B cell (primary cell): ENCODE results near the gene LRRC10B. TPM values are rescaled to one million over a fixed set of nuclear protein-coding genes. Genes with fewer than 3 reads are reported as not detected.

Experiments
- ATAC-seq: fragments of 200-7000 bp; cut with Tn5 transposase; one replicate; pipeline ENCODE4 v1.10.0; 2021; ENCODE audit warnings: low read depth, mild to moderate bottlenecking, moderate number of reproducible peaks, moderate library complexity
- CTCF ChIA-PET: fragments of 350-600 bp; sonication (Branson Sonifier 250); formaldehyde crosslinking; loops from one replicate; lab custom pipeline; 2021; ENCODE audit warnings: antibody characterized with exemption, inconsistent platforms; lab: Charles Lee
- POLR2A ChIA-PET: fragments of 350-600 bp; sonication (Branson Sonifier 250); formaldehyde crosslinking; loops from one replicate; lab custom pipeline; 2021; ENCODE audit warnings: antibody characterized with exemption; lab: Charles Lee
- DNase-seq: peaks from one replicate; pipeline ENCODE4 v3.0.0; 2013
- H2AFZ ChIP-seq: 2 replicates; pipeline ENCODE4 v1.6.1; 2012; ENCODE audit warnings: mild to moderate bottlenecking, low read depth, low read length; ENCODE audit not compliant: insufficient read depth, poor library complexity, severe bottlenecking
- H3K27ac ChIP-seq, 2 donors: 1 replicate in 1 of 2; 2 replicates in 1 of 2; pipeline ENCODE4 v1.5.1; 2012 to 2013; ENCODE audit warnings: low read length in 2 of 2, mild to moderate bottlenecking in 2 of 2, moderate library complexity in 1 of 2
- H3K27me3 ChIP-seq, 4 experiments: fragments of 200-600 bp in 1 of 4; sonication (generic) in 1 of 4; replicated peaks in 1 of 4; 1 replicate in 2 of 4; 2 replicates in 2 of 4; pipeline versions ENCODE4 v1.6.1 to v1.7.0; 2013 to 2016; ENCODE audit warnings: low read length in 3 of 4, mild to moderate bottlenecking in 2 of 4, mixed read lengths in 1 of 4, moderate library complexity in 1 of 4; ENCODE audit not compliant: insufficient read depth in 4 of 4, control insufficient read depth in 3 of 4; ENCODE audit errors: control extremely low read depth in 1 of 4
- H3K36me3 ChIP-seq, 2 experiments: replicated peaks in 1 of 2; 1 replicate in 1 of 2; 2 replicates in 1 of 2; pipeline versions ENCODE4 v1.6.1 to v1.7.1; 2013; ENCODE audit warnings: low read length in 1 of 2; ENCODE audit not compliant: insufficient read depth in 2 of 2, control insufficient read depth in 1 of 2; ENCODE audit errors: control extremely low read depth in 1 of 2, extremely low read depth in 1 of 2
- H3K4me1 ChIP-seq, 2 donors: fragments of 200-600 bp in 1 of 2; sonication (generic) in 1 of 2; 1 replicate in 1 of 2; 2 replicates in 1 of 2; pipeline versions ENCODE4 v1.5.1 to v1.6.1; 2013 to 2017; ENCODE audit warnings: low read length in 2 of 2; ENCODE audit not compliant: control insufficient read depth in 2 of 2, insufficient read depth in 2 of 2
- H3K4me2 ChIP-seq: replicated peaks from 2 replicates; pipeline ENCODE3; 2012; ENCODE audit warnings: mild to moderate bottlenecking, low read depth, low read length; ENCODE audit not compliant: poor library complexity, severe bottlenecking
- H3K4me3 ChIP-seq, 5 experiments: fragments of 200-600 bp in 1 of 5; sonication (generic) in 1 of 5; 1 replicate in 3 of 5; 2 replicates in 2 of 5; pipeline versions ENCODE4 v1.5.1 to v1.7.0; 2011 to 2016; ENCODE audit warnings: low read length in 4 of 5, mild to moderate bottlenecking in 4 of 5, low read depth in 2 of 5, control low read depth in 1 of 5, moderate library complexity in 1 of 5; ENCODE audit not compliant: insufficient read depth in 1 of 5; ENCODE audit errors: control extremely low read depth in 1 of 5, extremely low read depth in 1 of 5
- H3K79me2 ChIP-seq: fragments of 200-600 bp; sonication (generic); one replicate; pipeline ENCODE4 v1.6.0; 2016; ENCODE audit warnings: low read length; ENCODE audit not compliant: control insufficient read depth, insufficient read depth
- H3K9ac ChIP-seq: fragments of 200-600 bp; sonication (generic); 2 replicates; pipeline ENCODE4 v1.6.1; 2017; ENCODE audit warnings: mild to moderate bottlenecking, low read length, moderate library complexity
- H3K9me3 ChIP-seq, 3 donors: one replicate each; pipeline versions ENCODE4 v1.6.1 to v1.7.1; 2013; ENCODE audit warnings: low read length in 2 of 3; ENCODE audit not compliant: control insufficient read depth in 2 of 3, insufficient read depth in 1 of 3; ENCODE audit errors: control extremely low read depth in 1 of 3
- H4K20me1 ChIP-seq: 2 replicates; pipeline ENCODE4 v1.6.0; 2012; ENCODE audit warnings: mild to moderate bottlenecking, low read length; ENCODE audit not compliant: insufficient read depth, control insufficient read depth, poor library complexity, severe bottlenecking
- H3K27ac Mint-ChIP-seq: one replicate; pipeline ENCODE4 v1.8.0; 2021; ENCODE audit warnings: mixed read lengths
- H3K27me3 Mint-ChIP-seq: one replicate; pipeline ENCODE4 v1.8.0; 2021; ENCODE audit warnings: mixed read lengths
- H3K4me1 Mint-ChIP-seq: one replicate; pipeline ENCODE4 v1.8.0; 2021; ENCODE audit warnings: mixed read lengths
- H3K4me3 Mint-ChIP-seq: one replicate; pipeline ENCODE4 v1.8.0; 2021; ENCODE audit warnings: mixed read lengths
- H3K9me3 Mint-ChIP-seq: one replicate; pipeline ENCODE4 v1.8.0; 2022; ENCODE audit warnings: mixed read lengths; ENCODE audit not compliant: insufficient read depth
- CTCF ChIP-seq: fragments of 200-600 bp; IDR thresholded peaks from one replicate; pipeline ENCODE4 v1.8.0; 2022; ENCODE audit warnings: antibody characterized with exemption, mild to moderate bottlenecking
- EZH2 ChIP-seq: IDR thresholded peaks from 2 replicates; pipeline ENCODE4 v1.6.1; 2012; ENCODE audit warnings: borderline replicate concordance, low read depth, mild to moderate bottlenecking, moderate library complexity, low read length; ENCODE audit not compliant: insufficient read depth, poor library complexity, severe bottlenecking
- WGBS: methylation state at CpG from one replicate; pipeline ENCODE4 v1.1.5; 2013; ENCODE audit warnings: missing lambda C conversion rate; ENCODE audit not compliant: insufficient coverage; 5-methylcytosine and 5-hydroxymethylcytosine counted together
- intact Hi-C: fragments of 100-400 bp; cut with micrococcal nuclease; formaldehyde crosslinking; loops from one replicate; pipeline ENCODE4 v1.10.0; 2022
- polyA plus RNA-seq: library from polyadenylated mRNA; depleted of rRNA; stranded (reverse); fragments of >200 nt; gene quantifications from 2 replicates; pipeline ENCODE4 v1.2.3, GENCODE V29; 2012
- total RNA-seq, 2 donors: library from RNA; stranded (reverse); fragments of 120-200 nt in 1 of 2; gene quantifications; 1 replicate in 1 of 2; 2 replicates in 1 of 2; pipeline versions ENCODE4 v1.2.3 to v1.2.4, GENCODE V29; 2013 to 2022

The LRRC10B gene
- total and polyA plus RNA-seq, 2 donors (not counting 1 experiment from before 2014, with no cell fraction given), result 0.15 TPM; not detected in 1

- no peak overlapping the region for H3K27ac Mint-ChIP-seq
- H3K27me3 ChIP-seq, result peaks cover 0 to 13% (median 3%) of the 10 kb centered on the region in 4 experiments
- peaks cover 14% of the 10 kb centered on the region for H3K27me3 Mint-ChIP-seq
- H3K36me3 ChIP-seq, result no peaks in the 10 kb centered on the region
- H3K4me1 ChIP-seq, result no peaks in the 10 kb centered on the region
- TF ChIP-seq EZH2 (no peak), CTCF (no peak)
- no peak overlapping the region for H3K27ac ChIP-seq
- H3K4me2 ChIP-seq, result no peak overlapping the region
- no peaks in the 10 kb centered on the region for H3K79me2 ChIP-seq
- H4K20me1 ChIP-seq, result no peaks in the 10 kb centered on the region
- intact Hi-C loops, result no loop called here
- no peak overlapping the region for H3K9ac ChIP-seq
- H3K4me1 Mint-ChIP-seq, result peaks cover 2% of the 10 kb centered on the region
- H2AFZ ChIP-seq, result no peak overlapping the region
- ChIA-PET CTCF (no interaction called here), POLR2A (no interaction called here)
- H3K9me3 ChIP-seq, result peaks cover 0 to 4% (median 0%) of the 10 kb centered on the region in 3 donors
- H3K4me3 ChIP-seq, result no peak overlapping the region
- WGBS, result 66% methylated on average over 18 of the region's 19 CpGs
- no peaks in the 10 kb centered on the region for H3K9me3 Mint-ChIP-seq
- H3K4me3 Mint-ChIP-seq, result no peak overlapping the region
- ATAC-seq, result no peak
- DNase-seq, result no peak
These were observed 33.5 kb downstream of the LRRC10B start for GRCh38 chr11:61542024-61542461.

GRCh38 chr11:61542705-61543104 is 34.2 kb downstream of the LRRC10B start:
- Mint-ChIP-seq H3K27ac (no peak overlapping the region), H3K4me1 (peaks cover 2% of the 10 kb centered on the region), H3K9me3 (no peaks in the 10 kb centered on the region), H3K4me3 (no peak overlapping the region), H3K27me3 (peaks cover 14% of the 10 kb centered on the region)
- intact Hi-C loops, result no loop called here
- H3K9ac ChIP-seq, result no peak overlapping the region
- H4K20me1 ChIP-seq, result no peaks in the 10 kb centered on the region
- H3K4me3 ChIP-seq, result no peak overlapping the region
- H3K4me2 ChIP-seq, result no peak overlapping the region
- TF ChIP-seq CTCF, result no peak
- TF ChIP-seq EZH2, result no peak
- ATAC-seq (no peak), DNase-seq (no peak)
- peaks cover 0 to 4% (median 0%) of the 10 kb centered on the region in 3 donors for H3K9me3 ChIP-seq
- WGBS, result 86% methylated on average over 16 of the region's 16 CpGs
- no peaks in the 10 kb centered on the region for H3K79me2 ChIP-seq
- peaks cover 0 to 13% (median 3%) of the 10 kb centered on the region in 4 experiments for H3K27me3 ChIP-seq
- ChIA-PET CTCF (no interaction called here), POLR2A (no interaction called here)
- H3K27ac ChIP-seq, result no peak overlapping the region
- H2AFZ ChIP-seq, result no peak overlapping the region
- no peaks in the 10 kb centered on the region for H3K36me3 ChIP-seq
- H3K4me1 ChIP-seq, result no peaks in the 10 kb centered on the region
